Tibial artery (tissue), 4 donors: ENCODE measurements around the gene MACROD2.

ENCODE experiments used
- DNase-seq, 2 donors: peaks; one replicate each; pipeline ENCODE4 v3.0.0-alpha.2; 2019
- H3K27ac ChIP-seq, 2 donors: fragments of 200-600 bp; sonication (generic) in 1 of 2; 1 replicate in 1 of 2; 2 replicates in 1 of 2; pipeline ENCODE4 v1.5.1; 2018 to 2019; ENCODE audit warnings: mild to moderate bottlenecking in 1 of 2
- H3K27me3 ChIP-seq, 2 donors: fragments of 200-600 bp; sonication (generic) in 1 of 2; one replicate each; pipeline versions ENCODE4 v1.5.1 to v1.6.0; 2016 to 2019
- H3K36me3 ChIP-seq, 3 donors: fragments of 200-600 bp; sonication (generic) in 2 of 3; one replicate each; pipeline ENCODE4 v1.5.1; 2016 to 2019; ENCODE audit warnings: mild to moderate bottlenecking in 2 of 3
- H3K4me1 ChIP-seq, 4 donors: fragments of 200-600 bp; sonication (generic) in 2 of 4; 1 replicate in 3 of 4; 2 replicates in 1 of 4; pipeline ENCODE4 v1.5.1; 2016 to 2019
- H3K4me3 ChIP-seq, 2 donors: fragments of 200-600 bp; sonication (generic) in 1 of 2; 1 replicate in 1 of 2; 2 replicates in 1 of 2; pipeline ENCODE4 v1.5.1; 2018 to 2019; ENCODE audit warnings: mild to moderate bottlenecking in 2 of 2
- H3K9me3 ChIP-seq, 3 donors: fragments of 200-600 bp; sonication (generic) in 1 of 3; one replicate each; pipeline ENCODE4 v1.5.1; 2016 to 2019
- intact Hi-C: fragments of 100-400 bp; cut with DNase I; formaldehyde crosslinking; loops from one replicate; pipeline ENCODE4 v1.15.0; 2023; ENCODE audit warnings: low total_unique reads
- TF ChIP-seq, protein P1 (sequence below), 2 experiments: fragments of 200-600 bp in 1 of 2; fragments of 450-650 bp in 1 of 2; IDR thresholded peaks; one replicate each; pipeline ENCODE4 v1.5.1; 2017 to 2019; ENCODE audit warnings: antibody characterized with exemption in 2 of 2, mild to moderate bottlenecking in 1 of 2, moderate library complexity in 1 of 2

Gene MACROD2

DNA sequence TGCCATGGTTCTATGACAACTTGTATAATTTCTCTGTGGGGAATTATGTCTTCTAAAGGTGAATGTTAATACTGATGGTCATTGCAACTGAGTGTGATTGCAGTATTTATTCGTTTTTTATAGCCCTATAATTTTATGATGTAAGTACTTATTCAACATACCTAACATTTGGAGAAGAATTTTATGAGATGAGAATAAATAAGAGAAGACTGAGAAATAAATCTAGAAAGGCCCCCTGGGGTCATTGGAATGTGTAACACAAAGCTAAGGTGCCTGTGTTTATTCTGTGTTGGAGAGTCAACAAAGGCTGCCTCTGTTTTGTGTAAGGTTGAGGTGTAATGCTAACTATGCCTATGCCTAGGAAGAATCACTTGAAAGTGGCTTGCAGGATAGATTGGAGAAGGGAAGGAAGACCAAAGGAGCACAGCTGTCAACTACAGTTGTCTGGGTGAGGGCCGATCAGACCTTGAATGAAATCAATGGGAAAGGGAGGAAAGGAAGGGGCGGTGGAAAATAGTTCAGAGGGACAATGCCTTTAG, 1501.3 kb downstream of the MACROD2 start:
- Histone ChIP-seq H3K9me3 (no peaks in the 10 kb centered on the region), H3K36me3 (no peaks in the 10 kb centered on the region), H3K4me1 (no peaks in the 10 kb centered on the region), H3K4me3 (no peak overlapping the region), H3K27me3 (no peaks in the 10 kb centered on the region), H3K27ac (no peak overlapping the region)
- TF ChIP-seq, protein P1, sequence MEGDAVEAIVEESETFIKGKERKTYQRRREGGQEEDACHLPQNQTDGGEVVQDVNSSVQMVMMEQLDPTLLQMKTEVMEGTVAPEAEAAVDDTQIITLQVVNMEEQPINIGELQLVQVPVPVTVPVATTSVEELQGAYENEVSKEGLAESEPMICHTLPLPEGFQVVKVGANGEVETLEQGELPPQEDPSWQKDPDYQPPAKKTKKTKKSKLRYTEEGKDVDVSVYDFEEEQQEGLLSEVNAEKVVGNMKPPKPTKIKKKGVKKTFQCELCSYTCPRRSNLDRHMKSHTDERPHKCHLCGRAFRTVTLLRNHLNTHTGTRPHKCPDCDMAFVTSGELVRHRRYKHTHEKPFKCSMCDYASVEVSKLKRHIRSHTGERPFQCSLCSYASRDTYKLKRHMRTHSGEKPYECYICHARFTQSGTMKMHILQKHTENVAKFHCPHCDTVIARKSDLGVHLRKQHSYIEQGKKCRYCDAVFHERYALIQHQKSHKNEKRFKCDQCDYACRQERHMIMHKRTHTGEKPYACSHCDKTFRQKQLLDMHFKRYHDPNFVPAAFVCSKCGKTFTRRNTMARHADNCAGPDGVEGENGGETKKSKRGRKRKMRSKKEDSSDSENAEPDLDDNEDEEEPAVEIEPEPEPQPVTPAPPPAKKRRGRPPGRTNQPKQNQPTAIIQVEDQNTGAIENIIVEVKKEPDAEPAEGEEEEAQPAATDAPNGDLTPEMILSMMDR (IDR thresholded peaks at IDR 0.05), result no peak
- no peak for DNase-seq
- intact Hi-C loops, result no loop called here

DNA sequence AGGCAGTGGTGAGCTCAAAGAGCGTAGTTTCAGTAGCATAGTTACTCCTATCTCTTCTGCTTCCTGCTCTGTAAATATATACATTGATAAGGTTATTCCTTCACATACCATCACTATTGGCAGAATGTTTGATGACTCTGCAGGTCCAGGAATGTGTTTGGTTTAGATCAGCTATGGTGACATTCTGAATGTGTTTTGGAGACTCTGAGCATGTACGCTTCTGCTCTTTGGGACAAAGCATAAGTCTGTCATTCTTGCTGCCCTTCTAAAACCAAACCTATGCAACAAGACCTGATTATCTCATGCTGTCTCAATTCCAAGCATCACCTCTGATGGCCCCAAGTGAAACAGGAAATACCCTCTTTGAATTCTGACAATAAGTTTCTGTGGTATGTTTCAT, 1503.6 kb downstream of the MACROD2 start:
- Histone ChIP-seq H3K4me1 (no peaks in the 10 kb centered on the region), H3K27ac (no peak overlapping the region), H3K9me3 (no peaks in the 10 kb centered on the region), H3K27me3 (no peaks in the 10 kb centered on the region), H3K4me3 (no peak overlapping the region), H3K36me3 (no peaks in the 10 kb centered on the region)
- no peak for DNase-seq
- intact Hi-C loops, result no loop called here
- TF ChIP-seq, protein P1 (IDR thresholded peaks at IDR 0.05), result no peak

DNA sequence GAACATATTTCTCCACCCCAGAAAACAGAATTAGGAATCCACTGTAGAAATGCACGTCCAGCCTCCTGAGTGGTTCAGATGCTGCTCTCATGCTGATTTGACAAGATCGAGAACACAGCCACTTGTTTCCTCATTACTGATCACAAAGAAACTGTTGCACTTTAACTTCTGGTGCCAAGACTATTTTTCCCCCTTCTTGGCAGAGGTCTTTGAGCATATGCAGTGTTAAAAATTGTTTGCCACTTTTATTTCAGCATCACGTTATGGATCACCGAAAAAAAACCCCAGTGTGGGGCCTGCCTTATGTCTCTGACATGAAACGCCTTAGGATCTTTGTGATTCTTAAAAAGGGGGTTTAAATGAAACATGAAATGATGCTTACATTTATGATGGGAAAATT, 1511.0 kb downstream of the MACROD2 start:
- intact Hi-C loops, result no loop called here
- Histone ChIP-seq H3K4me3 (no peak overlapping the region), H3K27me3 (no peaks in the 10 kb centered on the region), H3K9me3 (no peaks in the 10 kb centered on the region), H3K27ac (no peak overlapping the region), H3K36me3 (no peaks in the 10 kb centered on the region), H3K4me1 (no peaks in the 10 kb centered on the region)
- TF ChIP-seq, protein P1 (IDR thresholded peaks at IDR 0.05), result no peak
- no peak for DNase-seq

DNA sequence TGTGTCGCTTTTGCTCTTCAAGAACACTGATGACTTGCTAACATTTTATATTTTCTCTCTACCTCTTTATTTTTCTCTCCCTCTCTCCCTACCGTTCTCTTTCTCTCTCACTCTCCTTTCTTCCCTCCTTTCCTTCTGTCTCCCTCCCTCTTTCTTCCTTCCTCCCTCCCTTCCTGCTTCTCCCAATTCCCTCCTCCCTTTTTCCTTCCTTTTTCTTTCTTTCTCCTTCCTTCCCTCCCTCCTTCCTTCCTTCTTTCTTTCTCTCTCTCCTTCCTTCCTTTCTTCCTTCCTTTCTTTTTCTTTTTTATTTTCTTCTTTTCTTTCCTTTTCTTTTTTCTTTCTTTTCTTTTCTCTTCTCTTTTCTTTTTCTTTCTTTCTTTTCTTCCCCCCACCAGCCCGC, 1511.8 kb downstream of the MACROD2 start:
- H3K4me3 ChIP-seq, result no peak overlapping the region
- TF ChIP-seq, protein P1 (IDR thresholded peaks at IDR 0.05), result no peak

DNA sequence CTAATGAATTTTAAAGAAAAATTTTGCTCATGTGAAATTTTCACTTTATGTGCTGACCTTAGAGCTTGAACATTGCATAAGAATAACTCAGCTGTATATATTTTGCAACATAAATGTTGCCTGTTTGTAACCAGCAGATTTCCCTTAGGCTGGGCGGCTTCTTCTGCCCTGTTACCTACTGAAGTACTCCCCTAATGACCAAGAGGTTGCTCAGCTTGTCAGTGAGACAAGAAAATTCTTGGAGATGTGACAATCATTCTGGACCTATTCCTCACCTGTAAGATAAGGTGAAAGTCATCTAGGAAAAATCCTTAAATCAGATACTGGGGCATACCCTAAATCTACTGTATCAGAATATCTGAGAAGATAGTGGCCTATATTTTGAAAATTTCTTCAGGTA, 1516.2 kb downstream of the MACROD2 start:
- DNase-seq, result no peak
- H3K27ac ChIP-seq, result no peak overlapping the region
- no peaks in the 10 kb centered on the region for H3K4me1 ChIP-seq
- TF ChIP-seq, protein P1 (IDR thresholded peaks at IDR 0.05), result no peak
- intact Hi-C loops, result no loop called here
- no peaks in the 10 kb centered on the region for H3K9me3 ChIP-seq
- H3K4me3 ChIP-seq, result no peak overlapping the region
- H3K27me3 ChIP-seq, result no peaks in the 10 kb centered on the region
- H3K36me3 ChIP-seq, result no peaks in the 10 kb centered on the region

More for the DNA sequence above, 1511.8 kb downstream of the MACROD2 start:
- no peaks in the 10 kb centered on the region for H3K9me3 ChIP-seq
- H3K4me1 ChIP-seq, result no peaks in the 10 kb centered on the region
- intact Hi-C loops, result no loop called here
- no peaks in the 10 kb centered on the region for H3K36me3 ChIP-seq
- DNase-seq, result no peak
- no peak overlapping the region for H3K27ac ChIP-seq
- H3K27me3 ChIP-seq, result no peaks in the 10 kb centered on the region

DNA sequence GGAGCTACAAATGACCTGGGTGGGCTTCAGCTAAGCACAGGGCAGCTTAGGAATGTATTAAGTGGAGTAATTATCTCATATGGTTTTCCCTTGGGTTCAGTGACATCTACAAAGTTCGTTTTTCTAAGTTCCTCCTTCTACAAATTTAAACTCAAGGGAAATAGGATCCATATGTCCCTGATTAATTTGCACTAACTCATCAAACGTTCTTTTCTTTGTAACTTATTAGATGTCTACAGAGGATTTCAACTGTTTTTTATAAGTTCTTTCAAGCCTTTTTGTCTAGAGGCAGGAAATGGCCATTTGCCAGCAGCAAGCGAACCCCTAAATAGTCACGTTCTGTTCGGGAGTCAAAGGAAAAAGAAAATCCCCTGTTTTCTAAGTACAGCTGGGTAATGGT, 1517.6 kb downstream of the MACROD2 start:
- H3K36me3 ChIP-seq, result no peaks in the 10 kb centered on the region
- TF ChIP-seq, protein P1 (IDR thresholded peaks at IDR 0.05), result no peak
- no peak overlapping the region for H3K4me3 ChIP-seq
- no peak for DNase-seq
- intact Hi-C loops, result no loop called here
- H3K27ac ChIP-seq, result no peak overlapping the region
- no peaks in the 10 kb centered on the region for H3K27me3 ChIP-seq
- H3K4me1 ChIP-seq, result no peaks in the 10 kb centered on the region
- no peaks in the 10 kb centered on the region for H3K9me3 ChIP-seq
